Smooth muscle cell (in vitro differentiated cells): ENCODE data around the gene RXRA. TPM values are rescaled to one million over a fixed set of nuclear protein-coding genes. Genes with fewer than 3 reads are reported as not detected.

Experiments used
- DNase-seq: peaks from one replicate; lab custom pipeline; 2025; ENCODE audit not compliant: unreplicated experiment; lab: John Stamatoyannopoulos, UW
- H2AFZ ChIP-seq: fragments of 200-600 bp; sonication (generic); 2 replicates; pipeline ENCODE4 v1.6.0; 2016; ENCODE audit warnings: antibody characterized with exemption, low read depth, mild to moderate bottlenecking
- H3F3A ChIP-seq: fragments of 200-600 bp; sonication (generic); 2 replicates; pipeline ENCODE4 v1.6.0; 2017; ENCODE audit warnings: antibody characterized with exemption, low read depth
- H3K27ac ChIP-seq: fragments of 200-600 bp; sonication (generic); 2 replicates; pipeline ENCODE4 v1.5.1; 2016; ENCODE audit warnings: low read depth, mild to moderate bottlenecking
- H3K27me3 ChIP-seq: fragments of 200-600 bp; sonication (generic); 2 replicates; pipeline ENCODE4 v1.6.1; 2016; ENCODE audit warnings: low read depth, mild to moderate bottlenecking
- H3K36me3 ChIP-seq: fragments of 200-600 bp; sonication (generic); 2 replicates; pipeline ENCODE4 v1.5.1; 2016; ENCODE audit warnings: low read depth
- H3K4me1 ChIP-seq: fragments of 200-600 bp; sonication (generic); 2 replicates; pipeline ENCODE4 v1.5.1; 2016; ENCODE audit warnings: low read depth
- H3K4me2 ChIP-seq: fragments of 200-600 bp; sonication (generic); 2 replicates; pipeline ENCODE4 v1.6.0; 2016; ENCODE audit warnings: mild to moderate bottlenecking
- H3K4me3 ChIP-seq: fragments of 200-600 bp; sonication (generic); 2 replicates; pipeline ENCODE4 v1.5.1; 2016; ENCODE audit warnings: mild to moderate bottlenecking
- H3K79me2 ChIP-seq: fragments of 200-600 bp; sonication (generic); 2 replicates; pipeline ENCODE4 v1.6.0; 2016; ENCODE audit warnings: low read depth, mild to moderate bottlenecking
- H3K9ac ChIP-seq: fragments of 200-600 bp; sonication (generic); 2 replicates; pipeline ENCODE4 v1.6.0; 2016; ENCODE audit warnings: low read depth
- H3K9me3 ChIP-seq: fragments of 200-600 bp; sonication (generic); replicated peaks from 2 replicates; pipeline ENCODE4 v1.5.1; 2016; ENCODE audit warnings: low read depth
- H4K20me1 ChIP-seq: fragments of 200-600 bp; sonication (generic); 2 replicates; pipeline ENCODE4 v1.6.0; 2016; ENCODE audit warnings: low read depth
- WGBS: methylation state at CpG from one replicate; pipeline ENCODE4 v1.1.7; 2016; ENCODE audit warnings: low lambda C conversion rate; 5-methylcytosine and 5-hydroxymethylcytosine counted together
- polyA plus RNA-seq: library from polyadenylated mRNA; unstranded; fragments of >200 nt; fragmentation: Nextera tagmentation; extraction: Ambion mirVana; gene quantifications from 2 replicates; pipeline ENCODE4 v1.2.1, GENCODE V29; 2016
- total RNA-seq: library from RNA; depleted of rRNA; stranded (reverse); fragments of >200 nt; gene quantifications from 2 replicates; pipeline ENCODE4 v1.2.3, GENCODE V29; 2014
- TF ChIP-seq, protein P1 (sequence below): fragments of 200-600 bp; sonication (generic); IDR thresholded peaks from 2 replicates; pipeline ENCODE4 v1.5.1; 2017; ENCODE audit warnings: borderline replicate concordance, mild to moderate bottlenecking, antibody characterized with exemption; ENCODE audit not compliant: insufficient read depth, poor library complexity, severe bottlenecking

RXRA gene
- total and polyA plus RNA-seq, 2 experiments from 2014 or later: 8.9 to 23.1 TPM

DNA sequence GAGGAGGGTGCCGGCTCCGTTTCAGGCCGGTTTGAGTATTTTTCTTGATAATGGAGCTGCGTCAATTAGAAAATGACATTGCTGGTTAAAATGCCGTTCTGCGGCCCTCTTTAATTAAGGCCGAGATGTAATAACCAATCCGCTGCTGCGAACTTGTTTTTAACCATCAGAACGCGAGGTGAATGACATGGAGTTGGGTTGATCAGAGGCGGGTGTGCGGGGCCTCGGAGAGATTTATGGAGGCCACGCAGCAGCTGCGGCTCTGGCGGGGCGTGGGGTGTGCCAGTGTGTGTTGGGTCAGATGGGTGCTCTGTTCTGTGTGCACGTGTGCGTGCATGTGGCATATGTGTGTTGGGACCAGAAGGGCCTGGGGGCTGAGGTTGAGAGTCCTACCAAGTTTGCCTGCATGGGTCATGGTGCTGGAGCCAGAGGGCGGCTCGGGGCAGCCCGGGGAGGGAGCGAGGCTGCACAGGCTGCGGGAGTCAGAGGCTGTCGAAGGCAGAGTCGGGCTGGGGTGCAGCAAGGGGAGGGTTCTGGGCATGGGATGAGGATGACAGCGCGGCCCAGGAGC is 25.4 kb downstream of the RXRA start:
- H3K36me3 ChIP-seq: no peaks in the 10 kb centered on the region
- H3K27ac ChIP-seq: no peak overlapping the region
- peaks cover 100% of the 10 kb centered on the region for H4K20me1 ChIP-seq
- TF ChIP-seq, protein P1, sequence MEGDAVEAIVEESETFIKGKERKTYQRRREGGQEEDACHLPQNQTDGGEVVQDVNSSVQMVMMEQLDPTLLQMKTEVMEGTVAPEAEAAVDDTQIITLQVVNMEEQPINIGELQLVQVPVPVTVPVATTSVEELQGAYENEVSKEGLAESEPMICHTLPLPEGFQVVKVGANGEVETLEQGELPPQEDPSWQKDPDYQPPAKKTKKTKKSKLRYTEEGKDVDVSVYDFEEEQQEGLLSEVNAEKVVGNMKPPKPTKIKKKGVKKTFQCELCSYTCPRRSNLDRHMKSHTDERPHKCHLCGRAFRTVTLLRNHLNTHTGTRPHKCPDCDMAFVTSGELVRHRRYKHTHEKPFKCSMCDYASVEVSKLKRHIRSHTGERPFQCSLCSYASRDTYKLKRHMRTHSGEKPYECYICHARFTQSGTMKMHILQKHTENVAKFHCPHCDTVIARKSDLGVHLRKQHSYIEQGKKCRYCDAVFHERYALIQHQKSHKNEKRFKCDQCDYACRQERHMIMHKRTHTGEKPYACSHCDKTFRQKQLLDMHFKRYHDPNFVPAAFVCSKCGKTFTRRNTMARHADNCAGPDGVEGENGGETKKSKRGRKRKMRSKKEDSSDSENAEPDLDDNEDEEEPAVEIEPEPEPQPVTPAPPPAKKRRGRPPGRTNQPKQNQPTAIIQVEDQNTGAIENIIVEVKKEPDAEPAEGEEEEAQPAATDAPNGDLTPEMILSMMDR: no peak
- no peaks in the 10 kb centered on the region for H3K27me3 ChIP-seq
- DNase-seq: no peak
- no peak overlapping the region for H3K9ac ChIP-seq
- H3K79me2 ChIP-seq: peaks cover 89% of the 10 kb centered on the region
- H3K4me3 ChIP-seq: no peak overlapping the region
- no peak overlapping the region for H3K4me2 ChIP-seq
- no peaks in the 10 kb centered on the region for H3K9me3 ChIP-seq
- H3K4me1 ChIP-seq: peaks cover 12% of the 10 kb centered on the region
- WGBS: 96% methylated on average over 29 of the region's 29 CpGs
- H3F3A ChIP-seq: no peaks in the 10 kb centered on the region
- no peak overlapping the region for H2AFZ ChIP-seq

- no peaks in the 10 kb centered on the region for H3F3A ChIP-seq
- H3K9ac ChIP-seq: no peak overlapping the region
- DNase-seq: no peak
- H3K27me3 ChIP-seq: no peaks in the 10 kb centered on the region
- H4K20me1 ChIP-seq: peaks cover 100% of the 10 kb centered on the region
- no peak overlapping the region for H3K27ac ChIP-seq
- no peak overlapping the region for H3K4me2 ChIP-seq
- H3K9me3 ChIP-seq: no peaks in the 10 kb centered on the region
- H2AFZ ChIP-seq: no peak overlapping the region
- peaks cover 18% of the 10 kb centered on the region for H3K4me1 ChIP-seq
- WGBS: 94% methylated on average over 18 of the region's 18 CpGs
- H3K36me3 ChIP-seq: no peaks in the 10 kb centered on the region
- H3K4me3 ChIP-seq: no peak overlapping the region
- H3K79me2 ChIP-seq: peaks cover 88% of the 10 kb centered on the region
- TF ChIP-seq, protein P1: no peak
These were observed 26.1 kb downstream of the RXRA start for GRCh38 chr9:134352247-134352933.

DNA sequence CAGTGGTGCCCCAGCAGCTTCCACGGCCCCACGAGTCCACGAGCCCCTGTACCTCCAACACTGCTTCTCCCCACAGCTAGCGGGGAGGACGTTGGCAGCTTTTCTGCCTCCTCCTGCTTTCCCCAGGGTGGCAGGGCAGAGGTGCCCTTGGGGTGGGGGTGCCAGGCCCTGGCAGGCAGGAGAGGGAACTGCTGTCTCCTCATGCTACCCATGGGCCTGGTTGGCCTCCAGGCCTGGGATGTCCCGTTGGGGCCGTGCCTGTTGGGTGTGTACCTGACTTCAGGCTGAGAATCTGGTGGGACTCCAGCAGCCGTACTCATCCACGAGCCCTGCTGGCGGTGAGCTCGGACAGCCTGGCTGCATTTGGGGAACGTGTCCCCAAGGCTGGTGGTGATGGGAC is 27.3 kb downstream of the RXRA start:
- H3K4me3 ChIP-seq: no peak overlapping the region
- TF ChIP-seq, protein P1: no peak
- H3K27me3 ChIP-seq: no peaks in the 10 kb centered on the region
- no peaks in the 10 kb centered on the region for H3F3A ChIP-seq
- 97% methylated on average over 12 of the region's 12 CpGs for WGBS
- peaks cover 18% of the 10 kb centered on the region for H3K4me1 ChIP-seq
- H3K9ac ChIP-seq: no peak overlapping the region
- no peak for DNase-seq
- no peak overlapping the region for H3K27ac ChIP-seq
- H2AFZ ChIP-seq: no peak overlapping the region
- H4K20me1 ChIP-seq: peaks cover 100% of the 10 kb centered on the region
- no peaks in the 10 kb centered on the region for H3K36me3 ChIP-seq
- no peaks in the 10 kb centered on the region for H3K9me3 ChIP-seq
- peaks cover 88% of the 10 kb centered on the region for H3K79me2 ChIP-seq
- H3K4me2 ChIP-seq: no peak overlapping the region
